Measurements from ENCODE around the gene ATRX.

DNA sequence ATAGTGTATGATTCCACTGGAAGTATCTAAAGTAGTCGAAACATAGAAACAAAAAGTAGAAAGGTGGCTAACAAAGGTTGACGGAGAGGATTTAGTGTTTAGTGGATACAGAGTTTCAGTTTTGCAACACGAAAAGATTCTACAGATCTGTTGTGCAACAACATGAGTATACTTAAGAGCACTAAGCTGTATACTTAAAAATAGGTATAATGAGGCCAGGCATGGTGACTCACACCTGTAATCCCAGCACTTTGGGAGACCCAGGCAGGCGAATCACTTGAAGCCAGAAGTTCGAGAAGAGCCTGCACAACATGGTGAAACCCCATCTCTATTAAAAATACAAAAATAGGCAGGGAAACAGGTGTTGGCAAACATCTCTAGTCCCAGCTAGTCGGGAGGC lies 7.9 kb upstream of the ATRX start:
- TF ChIP-seq, protein P1, sequence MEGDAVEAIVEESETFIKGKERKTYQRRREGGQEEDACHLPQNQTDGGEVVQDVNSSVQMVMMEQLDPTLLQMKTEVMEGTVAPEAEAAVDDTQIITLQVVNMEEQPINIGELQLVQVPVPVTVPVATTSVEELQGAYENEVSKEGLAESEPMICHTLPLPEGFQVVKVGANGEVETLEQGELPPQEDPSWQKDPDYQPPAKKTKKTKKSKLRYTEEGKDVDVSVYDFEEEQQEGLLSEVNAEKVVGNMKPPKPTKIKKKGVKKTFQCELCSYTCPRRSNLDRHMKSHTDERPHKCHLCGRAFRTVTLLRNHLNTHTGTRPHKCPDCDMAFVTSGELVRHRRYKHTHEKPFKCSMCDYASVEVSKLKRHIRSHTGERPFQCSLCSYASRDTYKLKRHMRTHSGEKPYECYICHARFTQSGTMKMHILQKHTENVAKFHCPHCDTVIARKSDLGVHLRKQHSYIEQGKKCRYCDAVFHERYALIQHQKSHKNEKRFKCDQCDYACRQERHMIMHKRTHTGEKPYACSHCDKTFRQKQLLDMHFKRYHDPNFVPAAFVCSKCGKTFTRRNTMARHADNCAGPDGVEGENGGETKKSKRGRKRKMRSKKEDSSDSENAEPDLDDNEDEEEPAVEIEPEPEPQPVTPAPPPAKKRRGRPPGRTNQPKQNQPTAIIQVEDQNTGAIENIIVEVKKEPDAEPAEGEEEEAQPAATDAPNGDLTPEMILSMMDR (IDR thresholded peaks at IDR 0.05): no peak
- no peak for TF ChIP-seq POLR2AphosphoS5 (IDR thresholded peaks at IDR 0.05)
